ENCODE data around the gene INO80C.

Gene INO80C

GRCh38 chr18:35519148-35519899 is 21.6 kb upstream of the INO80C start:
- TF ChIP-seq JUND (IDR thresholded peaks at IDR 0.05; ENCODE audit: low read depth) = no peak
- in situ Hi-C loops (cut with HindIII; ENCODE audit: low pct_unique_long_range_greater_than_20kb, low sequenced_read_pairs) = no loop called here
- no peak for DNase-seq (ENCODE audit: low read depth in 1 of 2, low spot score in 1 of 2)

- no peak for TF ChIP-seq JUND (IDR thresholded peaks at IDR 0.05; ENCODE audit: low read depth)
- in situ Hi-C loops (cut with HindIII; ENCODE audit: low pct_unique_long_range_greater_than_20kb, low sequenced_read_pairs) = no loop called here
- DNase-seq (ENCODE audit: low read depth in 1 of 2, low spot score in 1 of 2) = no peak
Measured at GRCh38 chr18:35517715-35518114, 20.0 kb upstream of the INO80C start.

GRCh38 chr18:35516789-35517188 is 19.0 kb upstream of the INO80C start:
- no peak for TF ChIP-seq JUND (IDR thresholded peaks at IDR 0.05; ENCODE audit: low read depth)
- in situ Hi-C loops (cut with HindIII; ENCODE audit: low pct_unique_long_range_greater_than_20kb, low sequenced_read_pairs) = no loop called here
- no peak for DNase-seq (ENCODE audit: low read depth in 1 of 2, low spot score in 1 of 2)

GRCh38 chr18:35516351-35516750 is 18.6 kb upstream of the INO80C start:
- DNase-seq (ENCODE audit: low read depth in 1 of 2, low spot score in 1 of 2) = no peak
- in situ Hi-C loops (cut with HindIII; ENCODE audit: low pct_unique_long_range_greater_than_20kb, low sequenced_read_pairs) = no loop called here
- TF ChIP-seq JUND (IDR thresholded peaks at IDR 0.05; ENCODE audit: low read depth) = no peak

- no peak for TF ChIP-seq JUND (IDR thresholded peaks at IDR 0.05; ENCODE audit: low read depth)
- in situ Hi-C loops (cut with HindIII; ENCODE audit: low pct_unique_long_range_greater_than_20kb, low sequenced_read_pairs) = no loop called here
- DNase-seq (ENCODE audit: low read depth in 1 of 2, low spot score in 1 of 2) = peak in 1 of 2 experiments; percentile 23
Measured at GRCh38 chr18:35515460-35516130, 17.8 kb upstream of the INO80C start.

GRCh38 chr18:35514752-35515459 is 17.1 kb upstream of the INO80C start:
- no peak for TF ChIP-seq JUND (IDR thresholded peaks at IDR 0.05; ENCODE audit: low read depth)
- in situ Hi-C loops (cut with HindIII; ENCODE audit: low pct_unique_long_range_greater_than_20kb, low sequenced_read_pairs) = no loop called here
- DNase-seq (ENCODE audit: low read depth in 1 of 2, low spot score in 1 of 2) = no peak

- no peak for DNase-seq (ENCODE audit: low read depth in 1 of 2, low spot score in 1 of 2)
- in situ Hi-C loops (cut with HindIII; ENCODE audit: low pct_unique_long_range_greater_than_20kb, low sequenced_read_pairs) = no loop called here
- no peak for TF ChIP-seq JUND (IDR thresholded peaks at IDR 0.05; ENCODE audit: low read depth)
Measured at GRCh38 chr18:35514283-35514682, 16.5 kb upstream of the INO80C start.

GRCh38 chr18:35513181-35513936 is 15.6 kb upstream of the INO80C start:
- in situ Hi-C loops (cut with HindIII; ENCODE audit: low pct_unique_long_range_greater_than_20kb, low sequenced_read_pairs) = no loop called here
- peak in 1 of 2 experiments; percentile 71 for DNase-seq (ENCODE audit: low read depth in 1 of 2, low spot score in 1 of 2)
- no peak for TF ChIP-seq JUND (IDR thresholded peaks at IDR 0.05; ENCODE audit: low read depth)

- no peak for TF ChIP-seq JUND (IDR thresholded peaks at IDR 0.05; ENCODE audit: low read depth)
- no peak for DNase-seq (ENCODE audit: low read depth in 1 of 2, low spot score in 1 of 2)
- in situ Hi-C loops (cut with HindIII; ENCODE audit: low pct_unique_long_range_greater_than_20kb, low sequenced_read_pairs) = no loop called here
Measured at GRCh38 chr18:35512761-35513160, 15.0 kb upstream of the INO80C start.

- no peak for TF ChIP-seq JUND (IDR thresholded peaks at IDR 0.05; ENCODE audit: low read depth)
- in situ Hi-C loops (cut with HindIII; ENCODE audit: low pct_unique_long_range_greater_than_20kb, low sequenced_read_pairs) = no loop called here
- DNase-seq (ENCODE audit: low read depth in 1 of 2, low spot score in 1 of 2) = peak in 1 of 2 experiments; percentile 65
Measured at GRCh38 chr18:35511833-35512232, 14.1 kb upstream of the INO80C start.

GRCh38 chr18:35511428-35511827 is 13.7 kb upstream of the INO80C start:
- TF ChIP-seq JUND (IDR thresholded peaks at IDR 0.05; ENCODE audit: low read depth) = no peak
- in situ Hi-C loops (cut with HindIII; ENCODE audit: low pct_unique_long_range_greater_than_20kb, low sequenced_read_pairs) = no loop called here
- no peak for DNase-seq (ENCODE audit: low read depth in 1 of 2, low spot score in 1 of 2)

GRCh38 chr18:35510076-35510651 is 12.4 kb upstream of the INO80C start:
- in situ Hi-C loops (cut with HindIII; ENCODE audit: low pct_unique_long_range_greater_than_20kb, low sequenced_read_pairs) = no loop called here
- no peak for TF ChIP-seq JUND (IDR thresholded peaks at IDR 0.05; ENCODE audit: low read depth)
- DNase-seq (ENCODE audit: low read depth in 1 of 2, low spot score in 1 of 2) = no peak
